SW 1271 (cell line): ENCODE results near the gene DENND1A.

ENCODE experiments used
- DNase-seq, 2 experiments: peaks; one replicate each; lab custom pipeline; 2025; lab: John Stamatoyannopoulos, UW

The DENND1A gene

GRCh38 chr9:123530244-123530643 lies 399.7 kb downstream of the DENND1A start:
- DNase-seq, result no peak

GRCh38 chr9:123528501-123528900 lies 401.4 kb downstream of the DENND1A start:
- no peak for DNase-seq

- no peak for DNase-seq
These were observed 401.9 kb downstream of the DENND1A start for GRCh38 chr9:123527981-123528380.

- no peak for DNase-seq
These were observed 404.0 kb downstream of the DENND1A start for GRCh38 chr9:123525957-123526356.

- no peak for DNase-seq
These were observed 404.5 kb downstream of the DENND1A start for GRCh38 chr9:123525424-123525823.

- no peak for DNase-seq
These were observed 405.1 kb downstream of the DENND1A start for GRCh38 chr9:123524866-123525265.

GRCh38 chr9:123523845-123524244 lies 406.1 kb downstream of the DENND1A start:
- DNase-seq, result no peak

- DNase-seq, result no peak
These were observed 406.9 kb downstream of the DENND1A start for GRCh38 chr9:123523001-123523400.

- no peak for DNase-seq
These were observed 407.7 kb downstream of the DENND1A start for GRCh38 chr9:123522251-123522650.

GRCh38 chr9:123518338-123518737 lies 411.6 kb downstream of the DENND1A start:
- no peak for DNase-seq

GRCh38 chr9:123517512-123517911 lies 412.4 kb downstream of the DENND1A start:
- no peak for DNase-seq

- no peak for DNase-seq
These were observed 415.2 kb downstream of the DENND1A start for GRCh38 chr9:123514766-123515165.

GRCh38 chr9:123513554-123513953 lies 416.4 kb downstream of the DENND1A start:
- no peak for DNase-seq

- no peak for DNase-seq
These were observed 418.3 kb downstream of the DENND1A start for GRCh38 chr9:123511326-123512277.

GRCh38 chr9:123509646-123510045 lies 420.3 kb downstream of the DENND1A start:
- no peak for DNase-seq

- DNase-seq, result no peak
These were observed 421.9 kb downstream of the DENND1A start for GRCh38 chr9:123508048-123508447.

GRCh38 chr9:123505496-123505895 lies 424.4 kb downstream of the DENND1A start:
- DNase-seq, result no peak

- DNase-seq, result no peak
These were observed 429.6 kb downstream of the DENND1A start for GRCh38 chr9:123500336-123500735.

- DNase-seq, result no peak
These were observed 432.1 kb downstream of the DENND1A start for GRCh38 chr9:123497830-123498229.

GRCh38 chr9:123495731-123496130 lies 434.2 kb downstream of the DENND1A start:
- DNase-seq, result no peak

- no peak for DNase-seq
These were observed 436.3 kb downstream of the DENND1A start for GRCh38 chr9:123493627-123494026.

GRCh38 chr9:123490688-123491087 lies 439.2 kb downstream of the DENND1A start:
- no peak for DNase-seq

GRCh38 chr9:123488722-123489321 lies 441.1 kb downstream of the DENND1A start:
- DNase-seq, result no peak
